Type B pancreatic cell (in vitro differentiated cells): ENCODE results near the gene RNASE8. TPM values are rescaled to one million over a fixed set of nuclear protein-coding genes. Genes with fewer than 3 reads are reported as not detected.
"Not testable (repeated sequence)": the region's sequence is repeated elsewhere in the genome, so short reads cannot be mapped to it uniquely, and the experiment has no call there.

Experiments
- DNase-seq: peaks from one replicate; pipeline ENCODE4 v3.0.0; 2021; ENCODE audit warnings: mixed read lengths; ENCODE audit not compliant: unreplicated experiment; ENCODE audit errors: extremely low spot score
- H3K27ac Mint-ChIP-seq: 2 replicates; pipeline ENCODE4 v1.8.0; 2021; ENCODE audit warnings: mild to moderate bottlenecking, mixed read lengths
- H3K27me3 Mint-ChIP-seq: 2 replicates; pipeline ENCODE4 v1.8.0; 2021; ENCODE audit warnings: mixed read lengths
- H3K36me3 Mint-ChIP-seq: 2 replicates; pipeline ENCODE4 v1.8.0; 2021; ENCODE audit warnings: mixed read lengths
- H3K4me1 Mint-ChIP-seq: one replicate; pipeline ENCODE4 v1.8.0; 2021; ENCODE audit warnings: mixed read lengths; ENCODE audit not compliant: unreplicated experiment
- H3K4me3 Mint-ChIP-seq: 2 replicates; pipeline ENCODE4 v1.8.0; 2021; ENCODE audit warnings: mild to moderate bottlenecking, mixed read lengths
- H3K9me3 Mint-ChIP-seq: 2 replicates; pipeline ENCODE4 v1.8.0; 2021; ENCODE audit warnings: mixed read lengths
- total RNA-seq: library from RNA; stranded (reverse); gene quantifications from 2 replicates; pipeline ENCODE4 v1.2.1, GENCODE V29; 2021; ENCODE audit warnings: low replicate concordance
- TF ChIP-seq, protein P1 (sequence below): fragments of 200-600 bp; sonication (generic); conservative IDR thresholded peaks from 2 replicates; pipeline ENCODE4 v1.5.0; 2021; ENCODE audit warnings: antibody characterized with exemption, mild to moderate bottlenecking

The RNASE8 gene
- total RNA-seq, 1 donor from 2014 or later = not detected

DNA sequence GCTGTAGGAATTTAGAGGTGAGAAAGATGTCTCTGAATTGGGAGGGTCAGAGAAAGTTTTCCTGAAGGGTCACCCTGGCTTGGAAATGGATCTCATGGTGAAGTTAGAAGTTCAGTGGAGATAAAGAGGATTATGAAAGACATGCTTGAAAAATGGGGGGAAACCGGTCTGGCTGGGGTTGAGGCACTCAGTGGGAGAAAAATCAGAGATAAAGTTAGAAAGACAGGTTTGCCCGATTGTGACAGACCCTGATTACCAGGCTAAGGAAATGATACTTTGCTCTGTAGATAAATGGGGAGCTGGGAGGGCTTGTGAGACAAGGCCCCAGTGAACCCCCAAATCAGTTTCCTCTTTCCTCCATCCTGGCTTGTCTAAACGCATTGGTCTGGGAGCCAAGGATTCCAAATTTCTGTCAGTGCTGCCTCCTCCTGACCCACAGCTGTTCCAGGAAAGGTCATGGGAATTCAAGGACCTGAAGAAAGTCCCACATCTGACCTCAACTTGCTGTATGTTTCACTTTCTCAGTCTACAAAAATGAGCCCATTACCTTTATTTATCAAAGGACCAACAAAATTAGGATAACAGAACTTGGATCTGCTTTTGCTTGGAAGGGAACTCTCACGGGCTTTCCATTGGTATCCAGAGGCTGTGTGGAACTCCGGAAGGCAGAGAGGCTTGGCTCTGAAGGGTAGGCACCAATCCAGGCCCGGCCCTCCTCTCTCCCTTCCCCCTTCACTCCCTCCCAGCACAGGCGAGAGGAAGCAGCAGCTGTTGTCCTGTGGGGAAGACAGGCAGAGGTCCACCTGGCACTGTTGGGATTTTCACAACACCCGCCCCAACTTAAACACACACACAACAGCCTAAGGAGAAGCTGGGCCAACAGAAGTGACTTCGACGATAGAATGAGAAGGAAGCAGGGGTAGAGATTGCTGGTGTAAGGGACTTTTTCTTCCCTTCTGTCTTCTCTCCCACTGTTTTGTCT lies 18.9 kb upstream of the RNASE8 start:
- Mint-ChIP-seq H3K27me3 (peaks cover 5% of the 10 kb centered on the region), H3K9me3 (no peaks in the 10 kb centered on the region), H3K27ac (peak overlapping the region; percentile 54), H3K36me3 (no peaks in the 10 kb centered on the region), H3K4me1 (peaks cover 14% of the 10 kb centered on the region), H3K4me3 (peak overlapping the region; percentile 8)
- TF ChIP-seq, protein P1, sequence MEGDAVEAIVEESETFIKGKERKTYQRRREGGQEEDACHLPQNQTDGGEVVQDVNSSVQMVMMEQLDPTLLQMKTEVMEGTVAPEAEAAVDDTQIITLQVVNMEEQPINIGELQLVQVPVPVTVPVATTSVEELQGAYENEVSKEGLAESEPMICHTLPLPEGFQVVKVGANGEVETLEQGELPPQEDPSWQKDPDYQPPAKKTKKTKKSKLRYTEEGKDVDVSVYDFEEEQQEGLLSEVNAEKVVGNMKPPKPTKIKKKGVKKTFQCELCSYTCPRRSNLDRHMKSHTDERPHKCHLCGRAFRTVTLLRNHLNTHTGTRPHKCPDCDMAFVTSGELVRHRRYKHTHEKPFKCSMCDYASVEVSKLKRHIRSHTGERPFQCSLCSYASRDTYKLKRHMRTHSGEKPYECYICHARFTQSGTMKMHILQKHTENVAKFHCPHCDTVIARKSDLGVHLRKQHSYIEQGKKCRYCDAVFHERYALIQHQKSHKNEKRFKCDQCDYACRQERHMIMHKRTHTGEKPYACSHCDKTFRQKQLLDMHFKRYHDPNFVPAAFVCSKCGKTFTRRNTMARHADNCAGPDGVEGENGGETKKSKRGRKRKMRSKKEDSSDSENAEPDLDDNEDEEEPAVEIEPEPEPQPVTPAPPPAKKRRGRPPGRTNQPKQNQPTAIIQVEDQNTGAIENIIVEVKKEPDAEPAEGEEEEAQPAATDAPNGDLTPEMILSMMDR = no peak
- no peak for DNase-seq

DNA sequence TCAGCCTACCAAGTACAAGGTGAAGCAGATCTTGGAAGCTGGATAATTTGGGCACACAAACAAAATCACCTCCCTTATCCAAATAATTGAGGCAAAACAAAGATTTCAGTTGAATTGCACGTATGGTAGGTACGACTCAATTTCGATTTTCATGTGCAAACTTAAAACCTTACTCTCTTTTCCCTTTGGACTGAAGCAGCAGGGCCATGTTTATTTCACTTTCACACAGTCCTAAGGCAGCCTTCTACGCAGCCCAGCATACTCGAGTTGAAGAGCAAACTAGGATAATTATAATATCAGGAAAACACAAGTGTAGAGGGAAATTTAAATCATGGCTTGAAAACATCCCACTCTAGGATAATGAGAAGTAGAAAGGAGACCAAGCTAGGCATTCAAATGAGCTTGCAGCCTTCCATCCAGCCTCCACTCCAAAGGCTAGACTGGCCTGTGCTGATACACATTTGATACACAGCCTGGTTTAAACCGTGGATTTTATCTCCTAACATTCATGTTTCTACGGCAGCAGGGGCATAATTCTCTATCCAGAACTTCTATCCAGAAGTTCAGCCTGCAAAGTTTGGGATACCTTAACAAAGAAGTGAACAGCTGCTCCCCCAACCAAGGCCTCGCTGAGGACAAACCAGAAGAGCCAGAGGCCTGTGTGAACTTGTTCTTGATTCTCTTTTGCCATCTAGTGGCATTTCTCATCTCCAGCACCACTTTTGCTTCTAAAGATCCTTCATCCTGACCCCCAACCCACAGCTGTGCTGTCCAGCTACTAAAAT lies 17.8 kb upstream of the RNASE8 start:
- TF ChIP-seq, protein P1 = peak; percentile 77
- Mint-ChIP-seq H3K4me1 (peaks cover 21% of the 10 kb centered on the region), H3K27me3 (peaks cover 7% of the 10 kb centered on the region), H3K9me3 (no peaks in the 10 kb centered on the region), H3K27ac (peak overlapping the region; percentile 42), H3K36me3 (no peaks in the 10 kb centered on the region), H3K4me3 (peak overlapping the region; percentile 11)
- DNase-seq = no peak

DNA sequence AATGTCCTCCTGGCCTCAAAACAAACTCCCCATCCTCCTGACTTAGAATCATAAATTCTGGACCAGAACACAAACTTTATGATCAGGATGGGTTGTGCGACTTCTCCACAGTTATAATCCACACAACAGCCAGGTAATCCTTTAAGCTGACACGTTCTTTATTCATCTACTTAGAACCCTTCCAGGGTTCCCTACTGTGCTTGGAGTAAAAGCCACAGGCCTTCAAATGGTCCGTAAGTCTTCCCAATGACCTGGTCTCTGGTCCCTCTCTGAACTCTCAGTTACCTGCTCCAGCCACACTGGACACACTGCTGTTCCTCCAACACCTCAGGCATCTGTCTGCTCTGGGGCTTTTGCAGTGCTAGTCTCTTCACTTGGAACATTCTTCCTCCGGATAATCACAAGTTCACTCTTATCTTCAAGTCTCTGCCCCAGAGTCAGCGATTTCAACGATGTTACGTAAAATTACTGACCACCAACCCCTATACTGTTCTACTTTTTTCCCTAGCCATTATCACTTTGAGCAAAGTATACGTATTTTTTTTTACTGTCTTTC lies 17.2 kb upstream of the RNASE8 start:
- TF ChIP-seq, protein P1 = no peak
- Mint-ChIP-seq H3K9me3 (no peaks in the 10 kb centered on the region), H3K4me1 (peaks cover 21% of the 10 kb centered on the region), H3K27ac (peak overlapping the region; percentile 42), H3K27me3 (peaks cover 7% of the 10 kb centered on the region), H3K36me3 (no peaks in the 10 kb centered on the region), H3K4me3 (peak overlapping the region; percentile 11)
- DNase-seq = no peak

DNA sequence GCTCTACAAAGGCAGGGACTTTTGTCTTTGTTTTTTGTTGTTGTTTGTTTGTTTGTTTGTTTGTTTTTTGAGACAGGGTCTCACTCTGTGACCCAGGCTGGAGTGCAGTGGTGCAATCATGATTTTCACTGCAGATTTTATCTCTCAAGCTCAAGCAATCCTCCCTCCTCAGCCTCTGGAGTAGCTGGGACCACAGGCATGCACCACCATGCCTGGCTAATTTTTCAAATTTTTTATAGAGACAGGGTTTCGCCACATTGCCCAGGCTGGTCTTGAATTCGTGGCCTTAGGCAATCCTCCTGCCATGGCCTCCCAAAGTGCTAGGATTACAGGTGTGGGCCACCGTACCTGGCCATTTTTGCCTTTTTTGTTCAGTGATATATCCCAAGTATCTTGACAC lies 16.7 kb upstream of the RNASE8 start:
- DNase-seq, H3K27ac Mint-ChIP-seq, H3K36me3 Mint-ChIP-seq, H3K9me3 Mint-ChIP-seq, H3K4me3 Mint-ChIP-seq, H3K27me3 Mint-ChIP-seq: not testable (repeated sequence)
- peaks cover 21% of the 10 kb centered on the region for H3K4me1 Mint-ChIP-seq

DNA sequence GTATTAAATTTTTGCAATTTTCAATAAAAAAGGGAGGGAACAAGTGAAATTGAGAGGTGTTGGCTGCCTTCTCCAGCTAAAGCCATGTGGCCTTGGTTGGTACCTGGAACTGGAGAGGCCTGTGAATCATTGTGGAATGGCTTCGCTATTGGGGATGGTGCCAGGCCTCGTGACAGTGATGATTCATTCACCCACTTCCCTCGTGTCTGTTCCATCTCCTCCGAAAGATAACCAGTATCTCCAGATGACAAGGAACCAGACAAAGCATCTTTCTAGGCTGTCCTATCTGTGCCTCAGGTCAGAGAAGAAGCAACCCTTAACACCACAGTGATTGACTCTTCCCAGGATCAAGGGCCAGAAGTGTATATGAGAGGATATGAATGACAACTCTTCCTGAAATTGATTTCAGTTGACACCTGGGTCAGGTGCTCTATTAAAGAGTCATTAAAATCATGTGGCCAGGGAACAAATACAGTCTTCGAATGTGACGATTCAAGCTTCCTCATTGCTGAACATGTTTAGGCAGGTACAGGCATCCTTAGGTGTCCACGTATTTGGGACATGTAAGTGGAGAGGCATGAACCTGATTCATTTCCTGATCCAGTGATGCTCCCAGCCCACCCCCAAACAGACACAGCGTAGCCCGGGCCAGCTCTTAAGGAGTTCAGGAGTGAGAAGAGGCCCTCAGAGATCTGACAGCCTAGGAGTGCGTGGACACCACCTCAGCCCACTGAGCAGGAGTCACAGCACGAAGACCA lies 15.8 kb upstream of the RNASE8 start, which contains the start of gene RNASE7:
RNASE7 (plus strand) TSS at position 687 of the 758 bp plus-strand sequence. CDS start 631 bp downstream, outside the sequence.
- Mint-ChIP-seq H3K4me3 (peak within 1 kb of the TSS; percentile 8), H3K9me3 (no peaks in the 10 kb centered on the region), H3K27ac (peak within 1 kb of the TSS; percentile 60), H3K4me1 (peaks cover 21% of the 10 kb centered on the region), H3K27me3 (peaks cover 7% of the 10 kb centered on the region), H3K36me3 (no peaks in the 10 kb centered on the region)
- TF ChIP-seq, protein P1 = no peak
- DNase-seq = no peak
